GM12872 (cell line): ENCODE results near the gene CLSTN2.
A peak's percentile ranks its signal among the peaks of the same experiment; 100 is the strongest.

ENCODE experiments used
- TF ChIP-seq, protein P1 (sequence below): IDR thresholded peaks from 3 replicates; pipeline ENCODE4 v1.5.1; 2011; ENCODE audit warnings: low read depth, mild to moderate bottlenecking, low read length, moderate library complexity; ENCODE audit not compliant: insufficient read depth

The CLSTN2 gene

GRCh38 chr3:140270329-140270728 lies 335.3 kb downstream of the CLSTN2 start:
- TF ChIP-seq, protein P1, sequence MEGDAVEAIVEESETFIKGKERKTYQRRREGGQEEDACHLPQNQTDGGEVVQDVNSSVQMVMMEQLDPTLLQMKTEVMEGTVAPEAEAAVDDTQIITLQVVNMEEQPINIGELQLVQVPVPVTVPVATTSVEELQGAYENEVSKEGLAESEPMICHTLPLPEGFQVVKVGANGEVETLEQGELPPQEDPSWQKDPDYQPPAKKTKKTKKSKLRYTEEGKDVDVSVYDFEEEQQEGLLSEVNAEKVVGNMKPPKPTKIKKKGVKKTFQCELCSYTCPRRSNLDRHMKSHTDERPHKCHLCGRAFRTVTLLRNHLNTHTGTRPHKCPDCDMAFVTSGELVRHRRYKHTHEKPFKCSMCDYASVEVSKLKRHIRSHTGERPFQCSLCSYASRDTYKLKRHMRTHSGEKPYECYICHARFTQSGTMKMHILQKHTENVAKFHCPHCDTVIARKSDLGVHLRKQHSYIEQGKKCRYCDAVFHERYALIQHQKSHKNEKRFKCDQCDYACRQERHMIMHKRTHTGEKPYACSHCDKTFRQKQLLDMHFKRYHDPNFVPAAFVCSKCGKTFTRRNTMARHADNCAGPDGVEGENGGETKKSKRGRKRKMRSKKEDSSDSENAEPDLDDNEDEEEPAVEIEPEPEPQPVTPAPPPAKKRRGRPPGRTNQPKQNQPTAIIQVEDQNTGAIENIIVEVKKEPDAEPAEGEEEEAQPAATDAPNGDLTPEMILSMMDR, result no peak

GRCh38 chr3:140273542-140274195 lies 338.7 kb downstream of the CLSTN2 start:
- TF ChIP-seq, protein P1, result no peak

DNA sequence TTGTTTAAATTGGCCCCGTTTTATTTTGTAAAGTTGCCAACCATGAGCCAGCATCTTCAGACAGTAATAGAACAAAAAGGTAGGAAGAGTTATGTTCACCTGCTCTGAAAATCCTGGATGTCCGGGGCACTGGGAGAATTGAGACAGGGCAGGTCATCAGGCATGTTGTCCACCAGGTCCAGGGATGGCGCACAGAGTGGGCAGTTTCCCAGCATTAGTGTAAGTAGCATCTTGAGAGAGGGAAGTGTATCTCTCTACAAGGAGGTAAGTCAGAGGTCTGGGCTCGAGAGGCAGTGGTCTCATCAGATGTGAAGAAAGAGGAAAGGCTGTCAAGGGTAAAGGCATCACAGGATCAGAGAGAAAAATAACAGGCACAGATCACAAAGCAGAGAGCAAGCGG lies 339.4 kb downstream of the CLSTN2 start:
- TF ChIP-seq, protein P1, result no peak

- TF ChIP-seq, protein P1, result peak; percentile 54
These were observed 341.7 kb downstream of the CLSTN2 start for GRCh38 chr3:140276703-140277102.

GRCh38 chr3:140277886-140278285 lies 342.9 kb downstream of the CLSTN2 start:
- TF ChIP-seq, protein P1, result no peak

- TF ChIP-seq, protein P1, result no peak
These were observed 349.4 kb downstream of the CLSTN2 start for GRCh38 chr3:140284372-140284771.

DNA sequence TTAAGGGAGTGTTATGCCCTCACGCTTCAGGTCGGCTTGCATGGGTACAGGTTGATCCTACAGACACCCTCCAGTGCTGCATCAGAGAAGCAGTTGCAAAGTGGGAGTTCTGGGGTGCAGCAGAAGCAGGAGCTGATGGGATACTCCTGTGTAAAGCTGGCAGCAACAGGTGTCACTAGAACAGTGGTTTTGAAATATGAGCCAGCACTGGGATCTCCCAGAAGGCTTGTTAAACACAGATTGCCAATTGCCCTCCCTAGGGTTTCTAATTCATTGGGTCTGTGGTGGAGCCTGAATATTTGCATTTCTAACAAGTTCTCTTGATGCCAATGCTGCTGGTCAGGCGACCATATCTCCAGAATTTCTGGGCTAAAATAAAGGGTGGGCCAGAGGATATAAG lies 350.4 kb downstream of the CLSTN2 start:
- TF ChIP-seq, protein P1, result no peak
